Esophagus squamous epithelium (tissue), 4 donors: ENCODE data around the gene GALNT14.

Experiments
- POLR2A ChIP-seq, 4 donors: fragments of 450-650 bp; IDR thresholded peaks; one replicate each; pipeline ENCODE4 v1.6.1; 2017; ENCODE audit warnings: antibody characterized with exemption in 4 of 4, mild to moderate bottlenecking in 4 of 4, moderate library complexity in 3 of 4
- TF ChIP-seq, protein P1 (sequence below), 6 experiments: fragments of 450-650 bp in 4 of 6; fragments of 200-600 bp in 2 of 6; sonication (generic) in 2 of 6; IDR thresholded peaks; one replicate each; pipeline ENCODE4 v1.5.1; 2016 to 2019; ENCODE audit warnings: antibody characterized with exemption in 6 of 6, mild to moderate bottlenecking in 4 of 6, moderate library complexity in 4 of 6

DNA sequence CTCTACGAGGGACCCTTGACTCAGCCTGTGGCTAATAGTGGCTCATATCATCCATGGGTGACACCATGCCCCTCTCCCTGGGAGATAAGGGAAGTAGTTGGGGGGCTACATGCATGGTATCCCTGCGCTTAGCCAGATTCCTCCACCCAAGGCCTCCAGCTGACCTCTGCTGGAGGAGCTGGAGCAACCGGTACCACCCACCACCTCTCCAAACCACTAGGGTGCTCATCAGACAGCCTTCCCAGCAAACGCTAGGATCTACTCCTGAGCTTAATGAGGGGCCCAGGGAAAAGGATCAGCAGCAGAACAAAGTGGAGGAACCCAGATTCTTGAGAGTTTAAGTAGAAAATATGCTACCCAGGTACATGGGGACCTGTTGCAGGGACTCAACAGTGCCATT lies 255.1 kb downstream of the GALNT14 start:
- TF ChIP-seq POLR2A (IDR thresholded peaks at IDR 0.05): no peak
- TF ChIP-seq, protein P1, sequence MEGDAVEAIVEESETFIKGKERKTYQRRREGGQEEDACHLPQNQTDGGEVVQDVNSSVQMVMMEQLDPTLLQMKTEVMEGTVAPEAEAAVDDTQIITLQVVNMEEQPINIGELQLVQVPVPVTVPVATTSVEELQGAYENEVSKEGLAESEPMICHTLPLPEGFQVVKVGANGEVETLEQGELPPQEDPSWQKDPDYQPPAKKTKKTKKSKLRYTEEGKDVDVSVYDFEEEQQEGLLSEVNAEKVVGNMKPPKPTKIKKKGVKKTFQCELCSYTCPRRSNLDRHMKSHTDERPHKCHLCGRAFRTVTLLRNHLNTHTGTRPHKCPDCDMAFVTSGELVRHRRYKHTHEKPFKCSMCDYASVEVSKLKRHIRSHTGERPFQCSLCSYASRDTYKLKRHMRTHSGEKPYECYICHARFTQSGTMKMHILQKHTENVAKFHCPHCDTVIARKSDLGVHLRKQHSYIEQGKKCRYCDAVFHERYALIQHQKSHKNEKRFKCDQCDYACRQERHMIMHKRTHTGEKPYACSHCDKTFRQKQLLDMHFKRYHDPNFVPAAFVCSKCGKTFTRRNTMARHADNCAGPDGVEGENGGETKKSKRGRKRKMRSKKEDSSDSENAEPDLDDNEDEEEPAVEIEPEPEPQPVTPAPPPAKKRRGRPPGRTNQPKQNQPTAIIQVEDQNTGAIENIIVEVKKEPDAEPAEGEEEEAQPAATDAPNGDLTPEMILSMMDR (IDR thresholded peaks at IDR 0.05): no peak
